B cell (primary cell): ENCODE results near the gene SLC25A6. TPM values are rescaled to one million over a fixed set of nuclear protein-coding genes. Genes with fewer than 3 reads are reported as not detected.

Experiments
- ATAC-seq: fragments of 200-7000 bp; cut with Tn5 transposase; one replicate; pipeline ENCODE4 v1.10.0; 2021; ENCODE audit warnings: low read depth, mild to moderate bottlenecking, moderate number of reproducible peaks, moderate library complexity
- CTCF ChIA-PET: fragments of 350-600 bp; sonication (Branson Sonifier 250); formaldehyde crosslinking; loops from one replicate; lab custom pipeline; 2021; ENCODE audit warnings: antibody characterized with exemption, inconsistent platforms; lab: Charles Lee
- POLR2A ChIA-PET: fragments of 350-600 bp; sonication (Branson Sonifier 250); formaldehyde crosslinking; loops from one replicate; lab custom pipeline; 2021; ENCODE audit warnings: antibody characterized with exemption; lab: Charles Lee
- DNase-seq: peaks from one replicate; pipeline ENCODE4 v3.0.0; 2013
- H2AFZ ChIP-seq: 2 replicates; pipeline ENCODE4 v1.6.1; 2012; ENCODE audit warnings: mild to moderate bottlenecking, low read depth, low read length; ENCODE audit not compliant: insufficient read depth, poor library complexity, severe bottlenecking
- H3K27ac ChIP-seq, 2 donors: 1 replicate in 1 of 2; 2 replicates in 1 of 2; pipeline ENCODE4 v1.5.1; 2012 to 2013; ENCODE audit warnings: low read length in 2 of 2, mild to moderate bottlenecking in 2 of 2, moderate library complexity in 1 of 2
- H3K27me3 ChIP-seq, 4 experiments: fragments of 200-600 bp in 1 of 4; sonication (generic) in 1 of 4; replicated peaks in 1 of 4; 1 replicate in 2 of 4; 2 replicates in 2 of 4; pipeline versions ENCODE4 v1.6.1 to v1.7.0; 2013 to 2016; ENCODE audit warnings: low read length in 3 of 4, mild to moderate bottlenecking in 2 of 4, mixed read lengths in 1 of 4, moderate library complexity in 1 of 4; ENCODE audit not compliant: insufficient read depth in 4 of 4, control insufficient read depth in 3 of 4; ENCODE audit errors: control extremely low read depth in 1 of 4
- H3K36me3 ChIP-seq, 2 experiments: replicated peaks in 1 of 2; 1 replicate in 1 of 2; 2 replicates in 1 of 2; pipeline versions ENCODE4 v1.6.1 to v1.7.1; 2013; ENCODE audit warnings: low read length in 1 of 2; ENCODE audit not compliant: insufficient read depth in 2 of 2, control insufficient read depth in 1 of 2; ENCODE audit errors: control extremely low read depth in 1 of 2, extremely low read depth in 1 of 2
- H3K4me1 ChIP-seq, 2 donors: fragments of 200-600 bp in 1 of 2; sonication (generic) in 1 of 2; 1 replicate in 1 of 2; 2 replicates in 1 of 2; pipeline versions ENCODE4 v1.5.1 to v1.6.1; 2013 to 2017; ENCODE audit warnings: low read length in 2 of 2; ENCODE audit not compliant: control insufficient read depth in 2 of 2, insufficient read depth in 2 of 2
- H3K4me2 ChIP-seq: replicated peaks from 2 replicates; pipeline ENCODE3; 2012; ENCODE audit warnings: mild to moderate bottlenecking, low read depth, low read length; ENCODE audit not compliant: poor library complexity, severe bottlenecking
- H3K4me3 ChIP-seq, 5 experiments: fragments of 200-600 bp in 1 of 5; sonication (generic) in 1 of 5; 1 replicate in 3 of 5; 2 replicates in 2 of 5; pipeline versions ENCODE4 v1.5.1 to v1.7.0; 2011 to 2016; ENCODE audit warnings: low read length in 4 of 5, mild to moderate bottlenecking in 4 of 5, low read depth in 2 of 5, control low read depth in 1 of 5, moderate library complexity in 1 of 5; ENCODE audit not compliant: insufficient read depth in 1 of 5; ENCODE audit errors: control extremely low read depth in 1 of 5, extremely low read depth in 1 of 5
- H3K79me2 ChIP-seq: fragments of 200-600 bp; sonication (generic); one replicate; pipeline ENCODE4 v1.6.0; 2016; ENCODE audit warnings: low read length; ENCODE audit not compliant: control insufficient read depth, insufficient read depth
- H3K9ac ChIP-seq: fragments of 200-600 bp; sonication (generic); 2 replicates; pipeline ENCODE4 v1.6.1; 2017; ENCODE audit warnings: mild to moderate bottlenecking, low read length, moderate library complexity
- H3K9me3 ChIP-seq, 3 donors: one replicate each; pipeline versions ENCODE4 v1.6.1 to v1.7.1; 2013; ENCODE audit warnings: low read length in 2 of 3; ENCODE audit not compliant: control insufficient read depth in 2 of 3, insufficient read depth in 1 of 3; ENCODE audit errors: control extremely low read depth in 1 of 3
- H4K20me1 ChIP-seq: 2 replicates; pipeline ENCODE4 v1.6.0; 2012; ENCODE audit warnings: mild to moderate bottlenecking, low read length; ENCODE audit not compliant: insufficient read depth, control insufficient read depth, poor library complexity, severe bottlenecking
- H3K27ac Mint-ChIP-seq: one replicate; pipeline ENCODE4 v1.8.0; 2021; ENCODE audit warnings: mixed read lengths
- H3K27me3 Mint-ChIP-seq: one replicate; pipeline ENCODE4 v1.8.0; 2021; ENCODE audit warnings: mixed read lengths
- H3K4me1 Mint-ChIP-seq: one replicate; pipeline ENCODE4 v1.8.0; 2021; ENCODE audit warnings: mixed read lengths
- H3K4me3 Mint-ChIP-seq: one replicate; pipeline ENCODE4 v1.8.0; 2021; ENCODE audit warnings: mixed read lengths
- H3K9me3 Mint-ChIP-seq: one replicate; pipeline ENCODE4 v1.8.0; 2022; ENCODE audit warnings: mixed read lengths; ENCODE audit not compliant: insufficient read depth
- CTCF ChIP-seq: fragments of 200-600 bp; IDR thresholded peaks from one replicate; pipeline ENCODE4 v1.8.0; 2022; ENCODE audit warnings: antibody characterized with exemption, mild to moderate bottlenecking
- EZH2 ChIP-seq: IDR thresholded peaks from 2 replicates; pipeline ENCODE4 v1.6.1; 2012; ENCODE audit warnings: borderline replicate concordance, low read depth, mild to moderate bottlenecking, moderate library complexity, low read length; ENCODE audit not compliant: insufficient read depth, poor library complexity, severe bottlenecking
- WGBS: methylation state at CpG from one replicate; pipeline ENCODE4 v1.1.5; 2013; ENCODE audit warnings: missing lambda C conversion rate; ENCODE audit not compliant: insufficient coverage; 5-methylcytosine and 5-hydroxymethylcytosine counted together
- intact Hi-C: fragments of 100-400 bp; cut with micrococcal nuclease; formaldehyde crosslinking; loops from one replicate; pipeline ENCODE4 v1.10.0; 2022
- polyA plus RNA-seq: library from polyadenylated mRNA; depleted of rRNA; stranded (reverse); fragments of >200 nt; gene quantifications from 2 replicates; pipeline ENCODE4 v1.2.3, GENCODE V29; 2012
- total RNA-seq, 2 donors: library from RNA; stranded (reverse); fragments of 120-200 nt in 1 of 2; gene quantifications; 1 replicate in 1 of 2; 2 replicates in 1 of 2; pipeline versions ENCODE4 v1.2.3 to v1.2.4, GENCODE V29; 2013 to 2022

SLC25A6 gene
- total and polyA plus RNA-seq, 2 donors (not counting 1 experiment from before 2014, with no cell fraction given) = 343 to 642 TPM

- Histone ChIP-seq H3K27ac (peak overlapping the region; percentile 90 to 96), H3K36me3 (peaks cover 0 to 52% of the 10 kb centered on the region in 2 experiments), H3K4me1 (peaks cover 17 to 22% of the 10 kb centered on the region in 2 donors), H3K4me3 (peak overlapping the region; percentile 53 to 100 (median 99)), H3K9me3 (peaks cover 0 to 10% (median 0%) of the 10 kb centered on the region in 3 donors), H3K27me3 (no peaks in the 10 kb centered on the region), H4K20me1 (peaks cover 87% of the 10 kb centered on the region), H3K4me2 (peak overlapping the region; percentile 96), H3K9ac (peak overlapping the region; percentile 96), H2AFZ (peak overlapping the region; percentile 91), H3K79me2 (peaks cover 85% of the 10 kb centered on the region)
- intact Hi-C loops = loop anchor here (10.0 kb wide), 1 partner anchor 1133 kb away; no protein-coding TSS in a partner anchor
- Mint-ChIP-seq H3K9me3 (no peaks in the 10 kb centered on the region), H3K4me1 (peaks cover 38% of the 10 kb centered on the region), H3K27ac (peak overlapping the region; percentile 96), H3K4me3 (peak overlapping the region; percentile 92), H3K27me3 (no peaks in the 10 kb centered on the region)
- ChIA-PET POLR2A (no interaction called here), CTCF (no interaction called here)
- under 1% methylated on average over 19 of the region's 19 CpGs for WGBS
- no peak for DNase-seq
- no peak for TF ChIP-seq EZH2
- TF ChIP-seq CTCF = no peak
- no peak for ATAC-seq
Observed at GRCh38 chrX:1391370-1391706, 575 bp downstream of the SLC25A6 start.

GRCh38 chrX:1390621-1391369 is 1.1 kb downstream of the SLC25A6 start:
- CTCF ChIA-PET = no interaction called here
- H3K4me3 ChIP-seq = peak overlapping the region; percentile 53 to 100 (median 99)
- peaks cover 80% of the 10 kb centered on the region for H3K79me2 ChIP-seq
- Mint-ChIP-seq H3K4me1 (peaks cover 35% of the 10 kb centered on the region), H3K27me3 (no peaks in the 10 kb centered on the region), H3K27ac (peak overlapping the region; percentile 96), H3K9me3 (no peaks in the 10 kb centered on the region), H3K4me3 (peak overlapping the region; percentile 92)
- H3K9ac ChIP-seq = peak overlapping the region; percentile 96
- peaks cover 0 to 10% (median 0%) of the 10 kb centered on the region in 3 donors for H3K9me3 ChIP-seq
- TF ChIP-seq CTCF (no peak), EZH2 (no peak)
- peaks cover 17 to 22% of the 10 kb centered on the region in 2 donors for H3K4me1 ChIP-seq
- POLR2A ChIA-PET = no interaction called here
- DNase-seq = no peak
- ATAC-seq = no peak
- H3K36me3 ChIP-seq = peaks cover 0 to 54% of the 10 kb centered on the region in 2 experiments
- H3K27ac ChIP-seq = peak overlapping the region; percentile 90 to 96
- peak overlapping the region; percentile 91 for H2AFZ ChIP-seq
- H3K4me2 ChIP-seq = peak overlapping the region; percentile 96
- H3K27me3 ChIP-seq = no peaks in the 10 kb centered on the region
- intact Hi-C loops = loop anchor here (10.0 kb wide), 1 partner anchor 1134 kb away; no protein-coding TSS in a partner anchor
- peaks cover 84% of the 10 kb centered on the region for H4K20me1 ChIP-seq
- 64% methylated on average over 23 of the region's 30 CpGs for WGBS
